Calu3 (cell line): Measurements from ENCODE around the gene PFKP. TPM values are rescaled to one million over a fixed set of nuclear protein-coding genes. Genes with fewer than 3 reads are reported as not detected.

Experiments
- BruUV-seq: library from RNA; stranded (reverse); fragments of 400-500 nt; replicated peaks from 2 replicates; lab custom pipeline; 2021; lab: Mats Ljungman, UMichigan
- CTCF ChIA-PET: fragments of 300-600 bp; sonication (Branson Sonifier 250); formaldehyde crosslinking; loops from one replicate; lab custom pipeline; 2022; ENCODE audit warnings: antibody characterized with exemption; lab: Charles Lee
- DNase-seq: peaks from one replicate; pipeline ENCODE4 v3.0.0; 2022
- H3K27ac Mint-ChIP-seq: one replicate; pipeline ENCODE4 v1.8.0; 2022; ENCODE audit warnings: mixed read lengths; ENCODE audit not compliant: unreplicated experiment
- H3K27me3 Mint-ChIP-seq: one replicate; pipeline ENCODE4 v1.8.0; 2022; ENCODE audit warnings: mixed read lengths; ENCODE audit not compliant: unreplicated experiment
- H3K36me3 Mint-ChIP-seq: one replicate; pipeline ENCODE4 v1.8.0; 2022; ENCODE audit warnings: mild to moderate bottlenecking, moderate library complexity, mixed read lengths; ENCODE audit not compliant: insufficient read depth, unreplicated experiment
- H3K4me1 Mint-ChIP-seq: one replicate; pipeline ENCODE4 v1.8.0; 2022; ENCODE audit warnings: mild to moderate bottlenecking, low read depth, mixed read lengths; ENCODE audit not compliant: unreplicated experiment
- H3K4me3 Mint-ChIP-seq: one replicate; pipeline ENCODE4 v1.8.0; 2022; ENCODE audit warnings: mild to moderate bottlenecking, low read depth, moderate library complexity, mixed read lengths; ENCODE audit not compliant: unreplicated experiment
- H3K9me3 Mint-ChIP-seq: one replicate; pipeline ENCODE4 v1.8.0; 2022; ENCODE audit warnings: low read depth, mixed read lengths; ENCODE audit not compliant: unreplicated experiment
- intact Hi-C: fragments of 100-400 bp; cut with micrococcal nuclease; formaldehyde crosslinking; loops from one replicate; pipeline ENCODE4 v1.10.0; 2022; ENCODE audit not compliant: unreplicated experiment
- total RNA-seq: library from RNA; stranded (reverse); gene quantifications from 2 replicates; pipeline ENCODE4 v1.2.3, GENCODE V29; 2022
- TF ChIP-seq, protein P1 (sequence below): fragments of 200-600 bp; IDR thresholded peaks from one replicate; pipeline ENCODE4 v1.8.0; 2022; ENCODE audit warnings: antibody characterized with exemption; ENCODE audit not compliant: unreplicated experiment

Gene PFKP
- total RNA-seq, 1 experiment from 2014 or later = 272 TPM

DNA sequence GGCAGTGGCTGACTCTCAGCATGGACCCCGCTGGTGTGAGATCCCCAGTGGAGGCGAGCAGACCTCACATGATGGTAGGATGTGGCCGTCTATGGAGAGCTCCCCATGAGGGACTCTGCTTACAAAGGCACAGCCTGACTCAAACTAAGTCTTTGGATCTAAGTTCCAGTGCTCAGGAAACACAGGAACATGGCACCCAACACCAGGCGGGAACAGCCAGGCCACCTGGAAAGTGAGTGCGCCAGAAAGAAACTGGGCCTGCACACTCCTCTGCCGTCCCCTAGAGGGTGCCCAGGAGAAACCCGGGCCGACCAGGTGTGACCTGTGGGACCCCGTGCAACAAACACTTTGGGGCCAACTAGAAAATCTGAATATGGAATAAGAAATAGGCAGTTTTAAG, 95.2 kb downstream of the PFKP start:
- no peaks in the 10 kb centered on the region for H3K9me3 Mint-ChIP-seq
- intact Hi-C loops = no loop called here
- no peaks in the 10 kb centered on the region for H3K27me3 Mint-ChIP-seq
- CTCF ChIA-PET = no interaction called here
- no peak overlapping the region for H3K4me3 Mint-ChIP-seq
- peaks cover 37% of the 10 kb centered on the region for H3K36me3 Mint-ChIP-seq
- H3K27ac Mint-ChIP-seq = no peak overlapping the region
- no peak for DNase-seq
- TF ChIP-seq, protein P1, sequence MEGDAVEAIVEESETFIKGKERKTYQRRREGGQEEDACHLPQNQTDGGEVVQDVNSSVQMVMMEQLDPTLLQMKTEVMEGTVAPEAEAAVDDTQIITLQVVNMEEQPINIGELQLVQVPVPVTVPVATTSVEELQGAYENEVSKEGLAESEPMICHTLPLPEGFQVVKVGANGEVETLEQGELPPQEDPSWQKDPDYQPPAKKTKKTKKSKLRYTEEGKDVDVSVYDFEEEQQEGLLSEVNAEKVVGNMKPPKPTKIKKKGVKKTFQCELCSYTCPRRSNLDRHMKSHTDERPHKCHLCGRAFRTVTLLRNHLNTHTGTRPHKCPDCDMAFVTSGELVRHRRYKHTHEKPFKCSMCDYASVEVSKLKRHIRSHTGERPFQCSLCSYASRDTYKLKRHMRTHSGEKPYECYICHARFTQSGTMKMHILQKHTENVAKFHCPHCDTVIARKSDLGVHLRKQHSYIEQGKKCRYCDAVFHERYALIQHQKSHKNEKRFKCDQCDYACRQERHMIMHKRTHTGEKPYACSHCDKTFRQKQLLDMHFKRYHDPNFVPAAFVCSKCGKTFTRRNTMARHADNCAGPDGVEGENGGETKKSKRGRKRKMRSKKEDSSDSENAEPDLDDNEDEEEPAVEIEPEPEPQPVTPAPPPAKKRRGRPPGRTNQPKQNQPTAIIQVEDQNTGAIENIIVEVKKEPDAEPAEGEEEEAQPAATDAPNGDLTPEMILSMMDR = peak; percentile 31
- no TSS peak for BruUV-seq
- H3K4me1 Mint-ChIP-seq = no peaks in the 10 kb centered on the region

DNA sequence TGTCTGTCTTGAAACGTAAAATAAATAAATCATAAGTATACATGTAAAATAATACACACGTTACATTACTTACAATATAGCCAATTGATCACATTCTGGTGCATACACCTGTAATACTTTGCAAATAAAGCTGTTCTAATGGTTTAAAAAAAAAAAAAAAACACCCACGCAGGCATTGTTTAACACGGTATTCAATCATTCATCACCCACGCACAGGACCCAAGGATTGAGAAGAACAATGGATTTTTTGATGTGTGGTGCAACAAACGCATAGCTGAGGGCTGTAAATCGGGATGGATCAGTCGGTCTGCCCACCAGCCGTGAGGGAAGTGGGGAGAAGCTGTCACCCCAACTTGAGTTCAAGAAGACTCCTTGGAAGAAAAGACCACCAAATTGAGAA, 96.5 kb downstream of the PFKP start:
- Mint-ChIP-seq H3K9me3 (no peaks in the 10 kb centered on the region), H3K36me3 (peaks cover 36% of the 10 kb centered on the region), H3K4me3 (no peak overlapping the region), H3K27me3 (no peaks in the 10 kb centered on the region), H3K27ac (no peak overlapping the region), H3K4me1 (no peaks in the 10 kb centered on the region)
- no TSS peak for BruUV-seq
- CTCF ChIA-PET = interaction anchor here (0.6 kb wide), 1 partner anchor 105 kb away, joined by 4 read pairs; no protein-coding TSS in a partner anchor
- TF ChIP-seq, protein P1 = no peak
- no peak for DNase-seq
- intact Hi-C loops = no loop called here

DNA sequence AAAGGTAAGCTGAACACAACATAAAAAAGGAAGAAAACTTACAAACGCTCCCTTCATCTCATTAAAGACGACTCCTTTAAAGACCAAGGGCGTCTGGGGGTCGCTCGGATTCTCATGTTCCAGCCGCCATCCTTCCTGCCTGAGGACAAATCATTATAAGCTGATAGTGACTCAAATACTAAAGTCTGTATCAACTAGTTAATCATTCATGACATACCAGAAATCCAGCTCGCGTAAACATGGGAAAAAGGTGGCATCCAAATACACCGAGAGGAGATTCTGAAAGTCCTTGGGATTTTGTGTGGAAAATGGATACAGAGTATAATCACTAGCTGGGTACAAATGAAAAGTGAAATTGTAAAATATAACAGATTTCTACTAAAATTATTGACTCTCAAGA, 97.8 kb downstream of the PFKP start:
- H3K9me3 Mint-ChIP-seq = no peaks in the 10 kb centered on the region
- peaks cover 43% of the 10 kb centered on the region for H3K36me3 Mint-ChIP-seq
- BruUV-seq = no TSS peak

DNA sequence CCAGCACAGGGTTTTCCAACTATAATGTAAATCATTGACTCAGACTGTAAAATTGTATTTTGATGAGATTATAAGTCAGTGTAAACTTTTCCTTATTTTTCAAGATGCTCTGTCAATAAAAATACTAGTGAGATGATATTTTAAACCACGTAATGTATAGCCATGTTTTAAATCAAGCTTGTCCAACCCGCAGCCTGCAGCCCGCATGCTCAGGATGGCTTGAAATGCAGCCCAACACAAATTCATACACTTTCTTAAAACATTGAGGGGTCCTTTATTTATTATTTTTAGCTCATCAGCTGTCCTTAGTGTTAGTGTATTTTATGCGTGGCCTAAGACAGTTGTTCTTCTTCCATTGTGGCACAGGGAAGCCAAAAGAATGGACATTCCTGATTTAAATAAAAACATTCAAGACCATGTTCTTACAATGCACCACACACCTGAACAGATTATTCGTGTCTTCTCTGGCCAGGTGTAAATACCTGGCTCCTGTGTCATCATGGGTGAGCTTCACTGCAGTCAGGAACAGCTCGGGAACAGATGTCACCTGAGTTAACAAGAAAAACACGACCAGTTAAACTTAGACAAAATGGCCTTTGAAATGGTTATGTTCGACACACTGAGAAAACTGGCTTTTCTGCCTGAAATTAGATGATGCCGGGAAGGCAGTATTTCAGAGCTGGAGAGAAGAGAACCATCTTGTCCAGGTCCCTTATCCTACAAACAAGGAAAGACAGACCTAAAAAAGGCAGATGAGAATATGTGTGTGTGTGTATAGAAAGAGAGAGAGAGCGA, 99.3 kb downstream of the PFKP start:
- BruUV-seq = no TSS peak
- H3K4me1 Mint-ChIP-seq = no peaks in the 10 kb centered on the region
- no peak for DNase-seq
- TF ChIP-seq, protein P1 = no peak
- intact Hi-C loops = no loop called here
- H3K27me3 Mint-ChIP-seq = no peaks in the 10 kb centered on the region
- H3K4me3 Mint-ChIP-seq = no peak overlapping the region
- no peaks in the 10 kb centered on the region for H3K9me3 Mint-ChIP-seq
- no peak overlapping the region for H3K27ac Mint-ChIP-seq
- CTCF ChIA-PET = no interaction called here
- peaks cover 53% of the 10 kb centered on the region for H3K36me3 Mint-ChIP-seq

More for the DNA sequence above, 97.8 kb downstream of the PFKP start:
- no peaks in the 10 kb centered on the region for H3K27me3 Mint-ChIP-seq
- DNase-seq = no peak
- H3K4me1 Mint-ChIP-seq = no peaks in the 10 kb centered on the region
- CTCF ChIA-PET = no interaction called here
- TF ChIP-seq, protein P1 = no peak
- intact Hi-C loops = no loop called here
- no peak overlapping the region for H3K4me3 Mint-ChIP-seq
- no peak overlapping the region for H3K27ac Mint-ChIP-seq
